Fibroblast of pulmonary artery (primary cell): ENCODE data around the gene MAN2A2.

Experiments used
- DNase-seq: peaks from one replicate; pipeline ENCODE4 v3.0.0-alpha.2; 2010; ENCODE audit warnings: low read depth
- H3K4me3 ChIP-seq: replicated peaks from 2 replicates; pipeline ENCODE4 v1.5.1; 2011; ENCODE audit warnings: low read depth, mild to moderate bottlenecking, control low read depth, low read length, moderate library complexity
- TF ChIP-seq, protein P1 (sequence below): IDR thresholded peaks from 2 replicates; pipeline ENCODE4 v1.5.1; 2011; ENCODE audit warnings: mild to moderate bottlenecking, control low read depth, low read length, inconsistent platforms; ENCODE audit errors: missing control alignments

MAN2A2 gene

DNA sequence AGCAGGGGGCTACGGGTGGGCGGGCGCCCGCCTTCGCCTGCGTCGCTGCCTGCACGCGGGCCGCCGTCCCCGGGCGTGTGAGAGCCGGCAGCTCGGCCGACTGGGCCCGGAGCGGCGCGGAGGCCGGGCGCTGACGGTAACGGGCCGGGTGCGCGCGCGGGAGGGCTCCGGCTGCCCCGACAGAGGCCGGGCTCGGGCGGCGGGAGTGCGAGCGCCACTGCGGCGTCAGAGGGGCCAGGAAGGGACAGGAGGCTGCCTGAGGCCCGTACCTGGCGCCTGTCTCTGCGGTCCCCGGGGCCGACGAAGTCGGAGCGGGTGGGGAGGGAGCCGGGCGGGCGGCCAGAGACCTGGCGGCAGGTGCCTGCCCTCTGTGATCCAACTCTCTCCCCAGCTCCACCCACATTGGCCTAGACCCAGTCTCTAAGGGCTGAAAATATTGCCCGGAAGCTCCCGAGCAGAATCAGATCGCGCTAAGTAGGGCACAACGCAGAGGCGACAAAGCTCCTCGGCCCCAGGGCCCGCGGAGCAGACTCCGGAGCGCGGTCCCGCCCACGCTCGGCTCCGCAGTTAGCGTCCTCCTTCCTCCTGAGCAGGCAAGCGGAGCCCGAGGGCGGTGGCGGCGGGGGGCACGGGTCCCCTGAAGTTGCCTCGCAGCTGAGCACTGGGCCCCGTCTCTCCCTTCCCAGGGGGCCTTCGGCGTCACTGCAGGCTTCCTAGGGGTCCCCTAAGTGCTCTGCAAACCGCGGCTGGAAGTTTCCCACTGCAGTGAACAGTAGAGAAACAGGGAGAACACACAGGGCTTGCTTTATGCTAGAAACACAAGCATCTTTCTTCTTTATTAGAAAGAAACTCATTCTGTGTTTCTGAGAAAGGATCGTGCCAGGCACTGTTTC is at the start of gene MAN2A2:
TSS of gene MAN2A2 (plus strand) at position 463 of the 893 bp plus-strand sequence. CDS start 906 bp downstream, outside the sequence.
- peak; percentile 33 for DNase-seq
- H3K4me3 ChIP-seq = peak within 1 kb of the TSS; percentile 70
- TF ChIP-seq, protein P1, sequence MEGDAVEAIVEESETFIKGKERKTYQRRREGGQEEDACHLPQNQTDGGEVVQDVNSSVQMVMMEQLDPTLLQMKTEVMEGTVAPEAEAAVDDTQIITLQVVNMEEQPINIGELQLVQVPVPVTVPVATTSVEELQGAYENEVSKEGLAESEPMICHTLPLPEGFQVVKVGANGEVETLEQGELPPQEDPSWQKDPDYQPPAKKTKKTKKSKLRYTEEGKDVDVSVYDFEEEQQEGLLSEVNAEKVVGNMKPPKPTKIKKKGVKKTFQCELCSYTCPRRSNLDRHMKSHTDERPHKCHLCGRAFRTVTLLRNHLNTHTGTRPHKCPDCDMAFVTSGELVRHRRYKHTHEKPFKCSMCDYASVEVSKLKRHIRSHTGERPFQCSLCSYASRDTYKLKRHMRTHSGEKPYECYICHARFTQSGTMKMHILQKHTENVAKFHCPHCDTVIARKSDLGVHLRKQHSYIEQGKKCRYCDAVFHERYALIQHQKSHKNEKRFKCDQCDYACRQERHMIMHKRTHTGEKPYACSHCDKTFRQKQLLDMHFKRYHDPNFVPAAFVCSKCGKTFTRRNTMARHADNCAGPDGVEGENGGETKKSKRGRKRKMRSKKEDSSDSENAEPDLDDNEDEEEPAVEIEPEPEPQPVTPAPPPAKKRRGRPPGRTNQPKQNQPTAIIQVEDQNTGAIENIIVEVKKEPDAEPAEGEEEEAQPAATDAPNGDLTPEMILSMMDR = no peak

DNA sequence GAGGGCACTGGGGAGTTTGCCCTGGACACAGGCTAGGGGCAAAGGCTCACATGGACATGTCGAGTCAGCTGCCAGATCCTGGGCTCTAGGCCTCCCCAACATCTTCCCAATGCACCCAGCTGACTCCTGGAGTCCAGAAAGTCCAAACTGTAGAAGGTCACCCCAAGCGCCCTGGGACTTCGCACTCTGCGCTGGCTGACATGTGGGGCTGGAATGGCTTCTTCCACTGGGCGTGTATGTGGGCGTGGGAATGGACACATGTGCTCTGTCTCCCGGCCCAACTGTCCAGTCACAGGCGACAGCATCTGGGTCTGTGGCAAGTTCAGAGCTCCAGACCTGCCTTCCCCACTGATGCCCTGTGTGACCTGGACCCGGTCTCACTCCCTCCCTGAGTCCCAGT is 48.0 kb upstream of the MAN2A2 start:
- H3K4me3 ChIP-seq = no peak overlapping the region
- TF ChIP-seq, protein P1 = no peak
- DNase-seq = no peak

- TF ChIP-seq, protein P1 = no peak
- DNase-seq = no peak
- H3K4me3 ChIP-seq = no peak overlapping the region
Measured at GRCh38 chr15:90857337-90857736, 45.8 kb upstream of the MAN2A2 start.

DNA sequence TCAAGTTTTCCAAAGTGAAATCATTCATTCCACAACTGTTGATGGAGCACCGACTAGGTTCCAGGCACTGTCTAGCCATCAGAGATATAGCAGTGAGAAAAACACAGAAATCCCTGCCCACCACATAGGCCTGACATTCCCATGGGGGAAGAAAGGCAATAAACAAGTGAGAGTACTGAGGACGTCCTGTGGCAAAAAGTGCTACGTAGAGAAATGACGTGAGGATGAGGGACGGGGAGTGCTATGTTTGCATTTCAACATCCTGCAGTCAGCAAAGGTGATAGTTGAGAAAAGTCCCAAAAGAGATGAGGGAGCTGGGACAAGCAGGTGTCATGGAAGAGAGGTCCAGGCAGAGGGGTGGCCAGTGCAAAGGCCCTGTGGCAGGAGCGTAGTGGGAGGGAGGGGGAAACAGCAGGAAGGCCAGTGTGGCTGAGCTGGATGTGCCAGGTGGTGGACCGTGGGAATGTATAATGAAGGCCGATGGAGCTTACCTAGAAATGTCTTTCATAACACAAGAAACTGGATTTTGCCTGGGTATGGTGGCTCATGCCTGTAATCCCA is 45.1 kb upstream of the MAN2A2 start:
- TF ChIP-seq, protein P1 = no peak
- no peak overlapping the region for H3K4me3 ChIP-seq
- no peak for DNase-seq

DNA sequence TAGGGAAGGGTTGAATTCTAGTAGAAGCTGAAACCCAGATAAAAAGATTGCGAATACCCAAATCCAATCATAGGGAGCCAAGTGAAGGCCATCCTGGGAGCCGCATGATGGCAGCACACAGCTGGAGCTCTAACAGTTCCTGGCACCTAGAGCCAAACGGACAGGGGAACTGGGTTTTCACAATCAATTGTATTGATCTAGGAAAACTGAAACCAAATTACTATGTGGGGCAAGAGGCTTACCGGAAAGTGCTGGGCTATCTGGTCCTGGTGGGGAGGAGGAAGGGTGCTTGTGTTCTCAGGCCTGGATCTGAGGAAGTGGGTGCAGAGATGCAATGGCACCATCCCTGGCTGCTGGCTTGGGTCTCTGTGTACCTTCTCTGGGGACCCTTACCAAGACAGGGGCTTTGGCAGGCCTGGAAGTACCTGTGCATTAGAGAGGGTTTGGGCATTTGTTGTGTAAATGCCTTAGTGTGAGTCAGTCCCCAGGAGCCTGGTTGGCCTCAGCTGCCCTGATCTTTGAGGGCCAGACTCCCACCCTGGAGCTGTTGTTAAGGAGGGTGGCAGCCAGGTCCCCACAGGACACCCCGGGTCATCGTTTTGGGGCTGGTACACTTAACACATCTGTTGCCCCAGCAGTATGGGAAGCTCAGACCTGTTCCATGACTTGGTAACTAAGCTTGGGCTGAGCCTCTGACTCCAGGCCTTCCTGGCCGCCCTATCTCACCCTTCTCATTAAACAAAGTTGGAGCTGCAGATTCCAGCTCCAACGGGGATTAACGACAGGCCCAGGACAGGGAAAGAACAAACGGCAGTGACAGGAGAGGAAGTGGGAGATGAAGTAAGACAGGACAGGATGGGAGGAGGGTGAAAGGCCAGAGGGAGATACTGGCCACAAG is 43.6 kb upstream of the MAN2A2 start:
- H3K4me3 ChIP-seq = no peak overlapping the region
- TF ChIP-seq, protein P1 = no peak
- no peak for DNase-seq

DNA sequence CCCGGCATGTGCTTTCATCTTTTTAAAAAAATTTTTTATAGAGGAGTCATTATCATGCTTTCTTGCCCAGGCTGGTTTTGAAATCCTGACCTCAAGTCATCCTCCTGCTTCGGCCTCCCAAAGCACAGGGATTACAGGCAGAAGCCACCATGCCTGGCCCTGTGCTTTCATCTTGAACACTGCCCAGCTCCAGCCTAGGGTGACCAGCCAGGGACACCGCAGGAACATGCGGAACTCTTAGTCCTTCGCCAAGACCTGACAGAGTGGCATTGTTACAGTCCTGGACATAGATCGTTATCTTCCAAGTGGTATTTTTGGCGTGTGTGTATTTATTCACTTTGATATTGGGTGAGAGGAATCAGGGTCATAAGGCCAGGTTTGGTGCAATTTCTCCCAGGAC is 42.7 kb upstream of the MAN2A2 start:
- DNase-seq = no peak
- TF ChIP-seq, protein P1 = no peak
- no peak overlapping the region for H3K4me3 ChIP-seq
